Measurements from ENCODE around the gene NDUFB10. TPM values are rescaled to one million over a fixed set of nuclear protein-coding genes. Genes with fewer than 3 reads are reported as not detected.
A peak's percentile ranks its signal among the peaks of the same experiment; 100 is the strongest.
"Not testable (repeated sequence)": the region's sequence is repeated elsewhere in the genome, so short reads cannot be mapped to it uniquely, and the experiment has no call there.

Gene NDUFB10
- 126 TPM for polyA plus RNA-seq (2013, experiment 1 of 2; ENCODE audit: insufficient read length)
- 98.7 TPM for polyA plus RNA-seq (2013, experiment 2 of 2; ENCODE audit: insufficient read length)

GRCh38 chr16:1959269-1960039, at the start of gene NDUFB10:
NDUFB10 (plus strand) TSS chr16:1959538; CDS start chr16:1959625, 87 bp downstream.
- peak; percentile 88 for DNase-seq

DNA sequence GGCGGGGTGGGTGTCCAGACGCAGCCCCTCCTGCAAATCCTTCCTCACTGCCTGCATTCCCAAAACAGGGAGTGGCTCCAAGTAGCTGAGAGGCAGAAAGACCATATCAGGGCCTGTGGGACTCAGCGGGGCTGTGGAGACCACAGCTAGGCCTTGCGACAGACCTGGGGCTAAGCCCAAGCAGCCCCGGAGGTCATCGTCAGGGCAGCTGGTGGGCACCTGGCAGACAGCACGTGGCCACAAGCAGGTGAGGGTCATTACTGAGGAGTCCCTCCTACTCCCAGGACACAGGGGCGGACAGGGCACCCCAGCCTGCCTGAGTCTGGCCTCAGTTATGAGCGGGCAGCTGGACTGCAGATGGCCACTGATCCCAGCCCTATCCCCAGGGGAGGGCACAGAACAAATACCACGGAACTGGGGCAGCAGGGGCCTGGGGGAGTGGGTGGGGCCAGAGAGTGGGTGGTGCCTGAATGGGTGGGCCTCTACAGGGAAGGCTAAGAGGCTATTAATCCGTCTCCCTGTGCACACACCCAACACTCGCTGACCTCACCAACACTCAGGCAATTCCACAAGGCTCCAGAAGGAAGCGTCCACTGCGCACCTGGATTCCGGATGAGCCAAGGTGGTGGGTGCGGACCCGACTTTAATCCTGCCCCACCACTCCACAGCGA, 49.6 kb upstream of the NDUFB10 start:
- DNase-seq, result no peak

DNA sequence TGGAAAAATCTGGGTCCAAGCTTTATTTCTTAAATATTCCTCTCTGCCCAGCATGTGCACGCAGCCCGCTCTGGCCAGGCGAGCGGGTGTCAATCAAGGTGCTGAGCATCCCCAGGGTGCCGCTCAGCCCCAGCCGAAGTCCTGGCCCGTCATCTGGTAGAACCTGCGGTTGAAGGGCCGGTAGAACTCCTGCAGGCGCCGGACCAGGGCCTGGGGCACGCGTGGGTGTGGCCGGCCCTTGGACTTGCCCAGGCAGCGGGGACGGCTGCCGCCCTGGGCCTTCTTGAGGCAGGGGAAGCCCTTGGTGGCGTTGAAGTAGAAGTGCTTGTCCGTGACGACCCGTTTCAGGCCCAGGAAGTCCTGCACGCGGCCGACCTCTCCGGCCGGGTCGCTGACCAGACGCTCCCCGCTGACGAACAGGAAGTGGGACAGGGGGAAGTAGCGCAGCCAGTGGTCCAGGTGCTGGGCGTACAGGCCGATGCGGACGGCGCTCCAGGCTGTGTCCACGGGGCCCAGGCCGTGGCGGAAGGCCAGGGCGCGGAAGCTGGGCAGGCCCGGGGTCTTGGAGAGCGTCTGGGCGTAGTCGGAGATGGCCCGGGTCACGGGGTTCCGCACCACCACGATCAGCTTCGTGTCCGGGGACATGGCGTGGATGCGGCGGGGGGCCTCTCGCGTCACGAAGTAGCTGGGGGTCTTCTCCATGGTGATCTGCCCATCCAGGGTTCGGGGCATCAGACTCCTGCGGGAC, 47.7 kb upstream of the NDUFB10 start:
- no peak for DNase-seq

DNA sequence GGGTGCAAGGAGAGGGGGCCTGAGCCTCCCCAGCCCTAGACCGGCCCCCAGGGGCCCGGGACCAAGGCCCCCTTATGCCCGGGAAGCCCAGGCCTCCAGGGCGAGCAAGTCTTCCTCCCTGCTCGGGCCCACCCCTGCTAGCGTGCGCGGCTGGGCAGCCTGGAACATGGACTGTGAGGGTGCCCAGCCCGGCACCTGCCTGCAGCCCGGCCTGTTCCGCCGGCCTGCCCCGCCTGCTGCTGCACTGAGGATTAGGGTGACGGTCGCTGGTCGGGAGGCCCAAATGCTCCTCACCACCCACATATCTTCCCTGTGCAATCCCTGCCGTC, 47.2 kb upstream of the NDUFB10 start:
- DNase-seq, result no peak

DNA sequence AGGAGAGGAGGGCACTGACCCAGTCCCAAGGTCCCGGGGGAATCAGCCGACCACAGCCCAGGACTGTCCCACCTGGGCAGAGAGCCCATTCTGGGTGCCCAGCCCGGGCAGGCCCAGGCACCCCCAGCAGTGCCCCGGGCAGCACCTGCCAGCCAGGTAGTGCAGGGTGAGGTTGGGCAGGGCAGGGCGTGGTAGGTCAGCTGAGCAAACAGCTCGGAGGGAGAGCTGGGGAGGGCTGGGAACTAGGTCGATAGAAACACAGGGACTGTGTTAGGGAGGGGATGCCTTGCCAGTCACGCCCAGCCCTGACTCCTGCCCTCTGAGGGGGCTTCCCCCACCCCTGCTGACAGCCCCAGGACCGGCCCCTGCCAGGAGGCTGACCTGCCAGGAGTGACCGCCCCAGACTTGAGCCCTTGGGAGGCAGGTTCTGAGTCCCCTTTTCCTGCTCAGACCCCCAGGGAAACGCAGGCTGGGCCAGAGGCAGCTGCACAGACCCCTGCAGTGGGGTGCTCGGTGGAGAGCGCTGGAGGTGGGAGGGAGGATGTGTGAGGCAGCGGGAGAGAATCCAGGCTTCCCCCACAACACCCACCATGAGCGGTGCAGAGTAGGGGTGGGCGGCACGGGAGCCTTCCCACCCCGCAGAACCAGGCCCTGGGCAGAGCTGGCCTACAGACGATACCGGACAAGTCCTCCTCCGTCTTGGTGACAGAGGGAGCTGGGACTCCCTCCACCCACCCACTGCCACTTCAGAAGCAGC, 45.8 kb upstream of the NDUFB10 start:
- no peak for DNase-seq

DNA sequence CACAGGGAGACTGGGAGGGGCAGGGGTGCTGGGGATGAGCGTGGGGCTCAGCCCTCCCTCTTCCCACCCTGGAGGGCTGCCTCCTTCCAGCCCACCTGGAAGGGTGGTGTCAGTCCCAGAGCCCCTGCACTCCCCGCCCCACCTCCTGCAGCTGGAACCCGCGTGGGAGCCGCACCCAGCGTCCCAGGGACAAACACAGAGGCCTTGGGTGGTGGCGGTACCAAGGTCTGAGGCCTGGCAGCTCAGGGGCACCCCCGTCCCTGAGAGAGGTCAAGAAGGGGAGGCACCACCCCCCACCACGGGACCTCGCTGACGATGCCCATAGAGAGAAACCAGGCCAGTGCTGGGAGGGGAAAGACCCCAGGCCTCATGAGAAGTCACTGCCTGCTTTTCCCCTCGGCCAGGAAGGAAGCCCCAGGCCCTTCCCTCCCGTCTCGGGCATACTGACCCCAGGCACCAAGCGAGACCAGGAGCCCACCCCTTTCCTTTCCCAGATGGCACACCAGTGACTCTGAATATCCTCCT, 45.2 kb upstream of the NDUFB10 start:
- no peak for DNase-seq

DNA sequence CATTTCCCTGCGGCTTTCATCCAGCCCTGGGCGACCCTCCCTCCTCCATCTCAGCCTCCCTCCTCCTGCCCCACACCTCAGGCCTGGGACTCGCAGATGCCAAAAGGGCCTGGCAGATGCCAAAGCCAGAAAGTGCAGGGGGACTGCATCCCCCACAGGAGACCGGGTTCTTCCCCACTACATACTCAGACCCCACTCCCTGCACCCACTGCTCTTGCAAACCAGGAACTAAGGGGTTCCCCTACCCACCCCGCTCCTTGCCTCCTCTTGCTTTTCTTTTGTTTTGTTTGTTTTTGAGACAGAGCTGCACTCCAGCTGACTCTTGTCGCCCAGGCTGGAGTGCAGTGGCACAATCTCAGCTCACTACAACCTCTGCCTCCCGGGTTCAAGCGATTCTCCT, 44.4 kb upstream of the NDUFB10 start:
- DNase-seq, result no peak

GRCh38 chr16:1915732-1916639, 43.4 kb upstream of the NDUFB10 start:
- no peak for DNase-seq

DNA sequence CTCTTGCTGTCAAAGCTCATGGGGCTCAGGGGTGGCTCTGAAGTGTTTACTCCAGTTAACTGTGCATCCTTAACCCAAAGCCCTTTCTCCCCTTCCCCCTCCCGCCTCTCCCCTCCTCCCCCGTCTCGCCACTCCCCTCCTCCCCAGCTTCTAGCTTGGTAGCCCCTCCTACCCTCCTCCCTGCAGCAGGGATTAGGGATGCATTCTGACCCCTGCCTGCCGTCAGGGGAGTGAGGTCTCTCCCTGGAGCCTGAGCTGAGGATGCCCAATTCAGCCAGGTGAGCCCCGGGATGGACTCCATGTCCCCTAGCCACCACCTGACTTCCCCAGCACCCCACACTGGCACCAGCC, 42.7 kb upstream of the NDUFB10 start:
- no peak for DNase-seq

GRCh38 chr16:1917056-1917664, 42.2 kb upstream of the NDUFB10 start:
- no peak for DNase-seq

- no peak for DNase-seq
Measured at GRCh38 chr16:1917665-1918350, 41.5 kb upstream of the NDUFB10 start.

- no peak for DNase-seq
Measured at GRCh38 chr16:1918351-1919326, 40.7 kb upstream of the NDUFB10 start, which contains the start of gene HS3ST6. HS3ST6 (minus strand) TSS chr16:1918415; CDS start chr16:1918323, 92 bp downstream.

- no peak for DNase-seq
Measured at GRCh38 chr16:1919327-1919998, 39.9 kb upstream of the NDUFB10 start.

GRCh38 chr16:1920122-1920521, 39.2 kb upstream of the NDUFB10 start:
- not testable (repeated sequence) for DNase-seq

DNA sequence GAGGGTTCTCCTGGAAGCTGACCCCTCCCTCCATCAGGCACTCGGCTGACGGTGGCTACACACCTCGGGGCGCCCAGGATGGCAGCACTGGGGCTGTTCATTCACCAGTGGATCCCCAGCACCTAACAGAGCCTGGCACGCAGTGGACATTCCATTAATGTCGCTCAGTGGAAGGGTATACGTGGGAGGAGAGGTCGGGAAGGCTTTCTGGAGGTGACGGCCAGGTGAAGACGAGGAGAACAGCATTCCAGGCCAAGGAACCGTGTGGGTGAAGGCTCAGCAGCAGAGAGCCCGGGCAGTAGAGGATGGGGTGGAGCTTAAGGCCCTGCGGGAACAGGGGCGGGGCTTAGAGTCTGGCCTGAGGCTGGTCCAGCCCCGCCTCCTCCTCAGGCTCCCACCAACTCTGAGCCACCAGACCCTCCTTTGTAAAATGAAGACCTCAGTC, 38.6 kb upstream of the NDUFB10 start:
- DNase-seq, result no peak

GRCh38 chr16:1922357-1922756, 37.0 kb upstream of the NDUFB10 start:
- no peak for DNase-seq

DNA sequence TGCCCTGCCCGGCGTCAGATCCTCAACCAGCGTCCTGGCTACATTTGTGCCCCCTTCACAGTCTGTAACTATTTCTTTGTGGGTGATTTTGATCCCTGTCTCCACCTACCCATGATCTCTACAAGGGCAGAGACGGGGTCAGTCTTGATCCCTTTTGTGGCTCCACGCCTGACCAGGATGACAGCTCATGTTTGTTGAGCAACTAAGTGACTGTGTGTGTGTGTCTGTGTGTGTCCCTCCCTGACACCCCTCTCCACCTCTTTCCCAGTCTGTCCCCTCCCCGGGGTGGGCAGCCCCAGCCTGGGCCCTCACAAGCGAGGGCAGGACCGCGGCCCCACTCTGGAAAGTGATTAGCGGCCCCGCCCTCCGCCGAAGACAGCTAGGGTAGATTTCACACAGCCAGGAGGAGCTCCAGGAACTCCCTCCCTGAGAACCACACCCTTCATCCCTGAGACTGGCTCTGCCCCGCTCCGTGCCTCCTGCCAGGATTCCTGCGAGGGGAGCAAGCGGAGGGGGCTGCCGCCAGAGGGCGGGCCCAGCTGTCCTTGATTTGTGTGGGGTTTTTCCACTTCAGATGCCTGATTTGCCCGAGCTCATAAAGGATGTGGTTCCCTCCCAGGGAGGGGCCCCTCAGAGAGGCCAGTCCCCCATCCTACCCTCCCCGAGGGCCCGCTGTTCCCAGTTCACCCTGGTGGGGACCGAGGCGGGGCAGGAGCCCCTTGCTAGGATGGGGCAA, 35.9 kb upstream of the NDUFB10 start:
- peak; percentile 63 for DNase-seq
